Measurements from ENCODE around the gene SLC49A3. TPM values are rescaled to one million over a fixed set of nuclear protein-coding genes. Genes with fewer than 3 reads are reported as not detected.

Gene SLC49A3
- total RNA-seq, 2 donors from 2014 or later, result 10.0 to 12.0 TPM

DNA sequence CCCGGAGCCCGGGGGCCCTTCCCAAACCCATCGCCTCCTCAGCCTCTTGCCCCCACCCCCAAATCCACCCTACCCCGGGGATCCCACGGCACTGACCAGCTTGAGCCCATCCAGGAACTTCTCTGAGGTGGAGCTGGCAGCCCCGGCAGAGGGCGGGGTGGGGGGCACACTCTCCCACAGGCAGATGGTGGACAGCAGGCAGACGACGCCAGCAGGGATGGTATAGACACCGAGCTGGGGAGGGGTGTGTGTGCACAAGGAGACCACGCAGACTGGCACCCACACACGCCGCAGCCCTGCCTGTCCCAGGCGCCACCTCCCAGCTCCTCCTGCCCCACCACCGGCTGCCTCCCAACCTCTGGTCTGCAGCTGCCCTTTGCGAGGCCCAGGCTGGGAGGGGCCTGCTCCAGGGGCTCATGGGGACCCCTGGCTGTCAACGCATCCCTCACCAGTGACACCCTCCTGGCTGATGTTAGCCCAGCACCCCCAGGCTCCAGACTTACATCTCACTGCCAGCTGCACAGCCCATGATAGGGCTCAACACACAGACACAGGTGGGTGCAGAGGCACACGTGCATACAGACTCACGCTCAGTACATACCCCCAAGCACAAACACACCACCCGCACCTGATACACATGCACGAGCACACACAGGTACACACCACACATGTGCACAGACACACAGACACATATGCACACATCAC is 4.2 kb downstream of the SLC49A3 start:
- Histone ChIP-seq H3K4me1 (peaks cover 0 to 60% of the 10 kb centered on the region in 2 donors), H3K9me3 (no peaks in the 10 kb centered on the region), H3K4me3 (no peak overlapping the region), H3K27ac (no peak overlapping the region), H3K27me3 (no peaks in the 10 kb centered on the region), H3K36me3 (no peaks in the 10 kb centered on the region)
- TF ChIP-seq, protein P1, sequence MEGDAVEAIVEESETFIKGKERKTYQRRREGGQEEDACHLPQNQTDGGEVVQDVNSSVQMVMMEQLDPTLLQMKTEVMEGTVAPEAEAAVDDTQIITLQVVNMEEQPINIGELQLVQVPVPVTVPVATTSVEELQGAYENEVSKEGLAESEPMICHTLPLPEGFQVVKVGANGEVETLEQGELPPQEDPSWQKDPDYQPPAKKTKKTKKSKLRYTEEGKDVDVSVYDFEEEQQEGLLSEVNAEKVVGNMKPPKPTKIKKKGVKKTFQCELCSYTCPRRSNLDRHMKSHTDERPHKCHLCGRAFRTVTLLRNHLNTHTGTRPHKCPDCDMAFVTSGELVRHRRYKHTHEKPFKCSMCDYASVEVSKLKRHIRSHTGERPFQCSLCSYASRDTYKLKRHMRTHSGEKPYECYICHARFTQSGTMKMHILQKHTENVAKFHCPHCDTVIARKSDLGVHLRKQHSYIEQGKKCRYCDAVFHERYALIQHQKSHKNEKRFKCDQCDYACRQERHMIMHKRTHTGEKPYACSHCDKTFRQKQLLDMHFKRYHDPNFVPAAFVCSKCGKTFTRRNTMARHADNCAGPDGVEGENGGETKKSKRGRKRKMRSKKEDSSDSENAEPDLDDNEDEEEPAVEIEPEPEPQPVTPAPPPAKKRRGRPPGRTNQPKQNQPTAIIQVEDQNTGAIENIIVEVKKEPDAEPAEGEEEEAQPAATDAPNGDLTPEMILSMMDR (IDR thresholded peaks at IDR 0.05), result no peak
- no peak for DNase-seq (ENCODE audit: low spot score)

DNA sequence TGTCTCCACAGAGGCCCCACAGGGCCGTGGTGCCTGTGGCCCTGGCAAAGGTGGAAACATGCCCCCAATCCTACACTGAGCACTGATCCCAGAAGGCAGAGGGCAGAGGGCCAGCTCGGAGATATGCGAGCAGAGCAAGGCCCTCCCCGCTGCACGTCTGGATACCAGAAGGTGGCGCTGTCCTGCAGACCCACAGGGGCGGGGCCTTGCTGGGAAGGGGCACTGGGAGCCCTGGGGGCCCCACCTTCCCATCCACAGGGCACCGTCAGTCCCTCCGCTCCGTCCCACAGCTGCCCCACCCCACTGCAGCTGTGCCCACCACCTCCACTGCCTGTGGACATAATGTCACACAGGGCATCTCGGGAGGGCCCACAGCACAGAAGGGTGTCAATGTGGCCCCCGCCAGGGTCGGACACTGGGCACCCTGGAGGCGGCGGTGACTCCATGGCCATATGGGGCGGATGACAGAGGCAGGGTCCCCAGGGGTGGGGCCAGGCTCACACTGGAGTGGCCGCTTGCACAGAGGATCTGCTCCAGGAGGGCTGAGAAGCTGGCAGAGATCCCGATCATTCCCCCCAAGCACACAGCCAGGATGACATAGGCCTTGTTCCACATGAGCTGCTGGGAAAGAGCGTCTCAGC is 4.8 kb downstream of the SLC49A3 start:
- H3K27ac ChIP-seq, result peak overlapping the region in 1 of 2 donors; percentile 39
- H3K4me1 ChIP-seq, result peaks cover 0 to 53% of the 10 kb centered on the region in 2 donors
- TF ChIP-seq, protein P1 (IDR thresholded peaks at IDR 0.05), result peak; percentile 64 to 78
- no peaks in the 10 kb centered on the region for H3K36me3 ChIP-seq
- H3K9me3 ChIP-seq, result no peaks in the 10 kb centered on the region
- DNase-seq (ENCODE audit: low spot score), result no peak
- H3K4me3 ChIP-seq, result no peak overlapping the region
- H3K27me3 ChIP-seq, result no peaks in the 10 kb centered on the region

DNA sequence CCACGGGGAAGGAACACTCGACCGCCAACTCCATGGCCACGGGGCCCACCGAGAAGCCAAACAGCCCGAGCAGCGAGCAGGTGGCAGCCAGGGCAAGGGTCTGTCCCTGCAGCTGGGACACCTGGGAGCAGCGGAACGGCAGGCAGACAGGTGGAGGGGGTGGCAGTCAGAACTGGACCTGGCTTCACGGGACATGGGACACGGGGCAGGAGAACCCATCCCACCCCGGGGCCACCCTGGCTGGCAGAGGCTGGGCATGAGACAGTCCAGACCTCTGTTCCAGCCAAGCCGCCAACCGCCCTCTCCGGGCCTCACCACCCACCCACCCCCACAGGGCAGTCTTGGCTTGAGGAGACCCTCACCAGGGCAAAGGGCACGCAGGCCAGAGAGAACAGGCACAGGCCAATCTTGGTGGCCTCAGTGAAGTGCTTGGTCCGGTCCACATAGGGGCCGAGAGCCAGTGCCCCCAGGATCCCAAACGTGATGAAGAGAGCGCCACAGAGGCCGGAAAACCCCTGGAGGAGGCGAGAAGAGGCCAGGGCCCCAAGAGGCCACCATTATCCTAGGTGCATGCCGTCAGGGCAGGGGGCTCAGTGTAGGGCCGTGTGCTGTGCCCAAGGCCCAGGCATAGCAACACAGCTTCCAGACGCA is 5.6 kb downstream of the SLC49A3 start:
- Histone ChIP-seq H3K4me3 (no peak overlapping the region), H3K9me3 (no peaks in the 10 kb centered on the region), H3K27ac (peak overlapping the region in 1 of 2 donors; percentile 39), H3K4me1 (peaks cover 0 to 47% of the 10 kb centered on the region in 2 donors), H3K36me3 (no peaks in the 10 kb centered on the region), H3K27me3 (no peaks in the 10 kb centered on the region)
- no peak for DNase-seq (ENCODE audit: low spot score)
- TF ChIP-seq, protein P1 (IDR thresholded peaks at IDR 0.05), result no peak

DNA sequence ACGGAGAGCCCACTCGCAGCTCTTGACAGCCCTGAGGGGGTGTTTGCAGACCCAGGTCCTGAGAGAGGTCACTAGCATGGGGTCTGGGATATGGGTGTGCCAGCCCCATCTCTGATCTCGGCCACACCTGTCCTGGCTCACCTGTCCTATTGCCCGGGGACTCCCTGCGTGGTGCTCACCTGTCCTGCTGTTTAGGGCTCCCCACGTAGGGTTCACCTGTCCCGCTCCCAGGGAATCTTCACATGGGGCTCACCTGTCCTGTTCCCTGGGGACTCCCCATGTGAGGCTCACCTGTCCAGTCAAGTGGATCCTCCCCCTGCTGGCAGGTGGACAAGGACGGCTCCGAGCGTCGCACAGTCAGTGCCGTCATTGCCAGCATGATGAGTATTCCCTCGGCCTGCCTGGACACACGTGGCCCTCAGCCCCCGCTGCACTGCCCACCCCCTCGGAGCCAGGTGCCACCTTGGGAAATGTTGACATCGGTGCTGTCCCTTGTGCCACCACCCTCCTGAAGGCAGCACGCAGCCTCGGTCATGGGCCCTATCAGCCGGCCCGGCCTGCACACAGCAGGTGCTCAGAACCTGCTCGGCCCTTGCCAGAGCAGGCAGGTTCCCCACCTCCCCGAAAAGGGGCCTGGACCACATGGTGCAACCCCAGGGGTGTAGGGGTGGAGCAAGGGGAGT is 6.3 kb downstream of the SLC49A3 start:
- H3K4me1 ChIP-seq, result peaks cover 0 to 39% of the 10 kb centered on the region in 2 donors
- no peaks in the 10 kb centered on the region for H3K9me3 ChIP-seq
- no peak for DNase-seq (ENCODE audit: low spot score)
- TF ChIP-seq, protein P1 (IDR thresholded peaks at IDR 0.05), result no peak
- H3K36me3 ChIP-seq, result no peaks in the 10 kb centered on the region
- no peak overlapping the region for H3K27ac ChIP-seq
- no peak overlapping the region for H3K4me3 ChIP-seq
- no peaks in the 10 kb centered on the region for H3K27me3 ChIP-seq

DNA sequence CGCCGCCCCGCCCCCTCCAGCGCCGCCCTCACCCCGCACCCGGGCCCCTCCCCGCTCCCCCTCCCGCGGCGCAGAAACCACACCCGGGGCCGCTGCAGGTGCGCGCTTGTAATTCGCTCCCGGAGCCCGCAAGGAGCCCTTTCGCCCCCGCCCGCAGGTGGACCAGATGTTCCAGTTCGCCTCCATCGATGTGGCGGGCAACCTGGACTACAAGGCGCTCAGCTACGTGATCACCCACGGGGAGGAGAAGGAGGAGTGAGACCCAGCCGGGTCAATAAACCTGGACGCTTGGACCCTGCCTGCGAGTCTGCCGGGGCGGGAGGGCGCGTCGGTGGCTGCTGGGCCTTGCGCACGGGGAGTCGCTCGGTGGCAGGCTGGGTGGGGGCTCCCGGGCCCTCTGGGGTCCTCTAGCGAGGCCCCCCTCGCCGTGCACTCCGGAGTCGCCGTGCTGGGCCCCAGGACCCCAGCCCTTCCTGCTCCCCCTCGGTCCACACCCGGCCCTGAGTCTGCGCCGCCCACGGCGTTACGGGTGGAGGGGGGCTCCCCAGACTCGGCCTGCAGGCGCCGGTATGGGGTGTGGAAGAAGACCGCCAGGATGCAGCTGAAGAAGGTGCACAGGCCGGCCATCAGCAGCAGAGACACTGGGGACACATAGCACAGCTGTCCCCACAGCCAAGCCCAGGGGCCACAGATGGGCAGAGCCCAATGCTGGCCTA is 7.1 kb downstream of the SLC49A3 start:
- H3K4me1 ChIP-seq, result peaks cover 0 to 32% of the 10 kb centered on the region in 2 donors
- TF ChIP-seq, protein P1 (IDR thresholded peaks at IDR 0.05), result no peak
- no peaks in the 10 kb centered on the region for H3K9me3 ChIP-seq
- H3K36me3 ChIP-seq, result no peaks in the 10 kb centered on the region
- H3K4me3 ChIP-seq, result no peak overlapping the region
- no peaks in the 10 kb centered on the region for H3K27me3 ChIP-seq
- DNase-seq (ENCODE audit: low spot score), result no peak
- no peak overlapping the region for H3K27ac ChIP-seq

Measured in right atrium auricular region (tissue), 2 donors.